ENCODE data around the gene TEAD3. TPM values are rescaled to one million over a fixed set of nuclear protein-coding genes. Genes with fewer than 3 reads are reported as not detected.

The TEAD3 gene
- total RNA-seq, 1 donor from 2014 or later, result 28.0 TPM

DNA sequence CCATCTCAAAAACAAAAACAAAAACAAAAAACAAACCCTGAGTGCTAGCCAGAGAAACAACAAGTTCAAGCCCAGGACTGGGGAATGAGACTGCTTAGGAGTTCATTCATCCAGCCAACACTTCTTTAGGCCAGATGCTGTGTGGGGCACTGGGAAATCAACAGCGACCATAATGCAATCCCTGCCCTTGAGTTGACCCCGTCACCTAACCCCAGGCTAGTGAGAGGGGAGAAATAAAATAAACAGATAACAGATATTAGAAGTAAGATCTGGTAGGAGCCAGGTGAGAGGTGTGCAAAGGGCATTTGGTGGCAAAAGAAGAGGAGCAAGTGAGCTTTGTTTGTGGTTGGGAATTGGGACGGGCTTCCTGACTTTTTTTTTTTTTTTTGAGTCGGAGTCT lies 33.6 kb downstream of the TEAD3 start:
- Histone ChIP-seq H3K36me3 (peaks cover 21% of the 10 kb centered on the region), H3K9me3 (replicated peaks) (no peaks in the 10 kb centered on the region), H3K4me3 (no peak overlapping the region), H3K27ac (replicated peaks) (no peak overlapping the region), H3K4me1 (peaks cover 7% of the 10 kb centered on the region), H3K27me3 (ENCODE audit: low read depth) (no peaks in the 10 kb centered on the region)
- intact Hi-C loops (cut with micrococcal nuclease), result no loop called here
- no peak for DNase-seq
- TF ChIP-seq, protein P1, sequence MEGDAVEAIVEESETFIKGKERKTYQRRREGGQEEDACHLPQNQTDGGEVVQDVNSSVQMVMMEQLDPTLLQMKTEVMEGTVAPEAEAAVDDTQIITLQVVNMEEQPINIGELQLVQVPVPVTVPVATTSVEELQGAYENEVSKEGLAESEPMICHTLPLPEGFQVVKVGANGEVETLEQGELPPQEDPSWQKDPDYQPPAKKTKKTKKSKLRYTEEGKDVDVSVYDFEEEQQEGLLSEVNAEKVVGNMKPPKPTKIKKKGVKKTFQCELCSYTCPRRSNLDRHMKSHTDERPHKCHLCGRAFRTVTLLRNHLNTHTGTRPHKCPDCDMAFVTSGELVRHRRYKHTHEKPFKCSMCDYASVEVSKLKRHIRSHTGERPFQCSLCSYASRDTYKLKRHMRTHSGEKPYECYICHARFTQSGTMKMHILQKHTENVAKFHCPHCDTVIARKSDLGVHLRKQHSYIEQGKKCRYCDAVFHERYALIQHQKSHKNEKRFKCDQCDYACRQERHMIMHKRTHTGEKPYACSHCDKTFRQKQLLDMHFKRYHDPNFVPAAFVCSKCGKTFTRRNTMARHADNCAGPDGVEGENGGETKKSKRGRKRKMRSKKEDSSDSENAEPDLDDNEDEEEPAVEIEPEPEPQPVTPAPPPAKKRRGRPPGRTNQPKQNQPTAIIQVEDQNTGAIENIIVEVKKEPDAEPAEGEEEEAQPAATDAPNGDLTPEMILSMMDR (IDR thresholded peaks at IDR 0.05; ENCODE audit: borderline replicate concordance), result no peak

GRCh38 chr6:35461270-35461669 lies 35.6 kb downstream of the TEAD3 start:
- no peaks in the 10 kb centered on the region for H3K9me3 ChIP-seq (replicated peaks)
- peaks cover 23% of the 10 kb centered on the region for H3K36me3 ChIP-seq
- no peak for DNase-seq
- no peaks in the 10 kb centered on the region for H3K4me1 ChIP-seq
- TF ChIP-seq, protein P1 (IDR thresholded peaks at IDR 0.05; ENCODE audit: borderline replicate concordance), result no peak
- H3K27ac ChIP-seq (replicated peaks), result no peak overlapping the region
- H3K4me3 ChIP-seq, result no peak overlapping the region
- intact Hi-C loops (cut with micrococcal nuclease), result no loop called here
- no peaks in the 10 kb centered on the region for H3K27me3 ChIP-seq (ENCODE audit: low read depth)

DNA sequence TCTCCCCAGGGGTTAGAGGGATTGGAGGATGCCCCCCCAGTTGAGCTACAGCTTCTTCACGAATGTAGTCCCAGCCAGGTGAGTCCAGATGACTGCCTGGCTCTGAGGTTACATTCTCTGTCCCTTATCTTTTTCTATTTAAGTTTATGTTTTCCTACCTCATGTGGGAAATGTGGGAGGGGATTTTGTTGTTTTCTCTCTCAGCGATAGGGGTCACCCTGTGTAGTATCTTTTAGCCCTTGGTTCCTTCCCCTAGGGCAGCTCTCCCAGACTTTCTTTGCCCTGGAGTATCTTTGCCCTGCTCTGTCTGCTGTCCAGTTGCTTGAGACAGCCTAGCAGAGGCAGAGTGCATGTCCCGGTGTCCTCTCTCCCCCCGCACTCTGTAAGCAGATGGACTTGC lies 39.0 kb downstream of the TEAD3 start:
- no peaks in the 10 kb centered on the region for H3K27me3 ChIP-seq (ENCODE audit: low read depth)
- no peak overlapping the region for H3K27ac ChIP-seq (replicated peaks)
- DNase-seq, result no peak
- peaks cover 28% of the 10 kb centered on the region for H3K36me3 ChIP-seq
- intact Hi-C loops (cut with micrococcal nuclease), result no loop called here
- no peaks in the 10 kb centered on the region for H3K9me3 ChIP-seq (replicated peaks)
- TF ChIP-seq, protein P1 (IDR thresholded peaks at IDR 0.05; ENCODE audit: borderline replicate concordance), result no peak
- peaks cover 24% of the 10 kb centered on the region for H3K4me1 ChIP-seq
- H3K4me3 ChIP-seq, result no peak overlapping the region

- H3K4me1 ChIP-seq, result peaks cover 41% of the 10 kb centered on the region
- H3K36me3 ChIP-seq, result peaks cover 12% of the 10 kb centered on the region
- TF ChIP-seq, protein P1 (IDR thresholded peaks at IDR 0.05; ENCODE audit: borderline replicate concordance), result no peak
- peak overlapping the region; percentile 51 for H3K27ac ChIP-seq (replicated peaks)
- intact Hi-C loops (cut with micrococcal nuclease), result no loop called here
- no peaks in the 10 kb centered on the region for H3K27me3 ChIP-seq (ENCODE audit: low read depth)
- no peak for DNase-seq
- no peaks in the 10 kb centered on the region for H3K9me3 ChIP-seq (replicated peaks)
- no peak overlapping the region for H3K4me3 ChIP-seq
These were observed 42.3 kb downstream of the TEAD3 start for GRCh38 chr6:35454391-35455110.

- TF ChIP-seq, protein P1 (IDR thresholded peaks at IDR 0.05; ENCODE audit: borderline replicate concordance), result no peak
- Histone ChIP-seq H3K36me3 (peaks cover 7% of the 10 kb centered on the region), H3K4me1 (peaks cover 41% of the 10 kb centered on the region), H3K4me3 (peak overlapping the region; percentile 78), H3K27me3 (ENCODE audit: low read depth) (no peaks in the 10 kb centered on the region), H3K27ac (replicated peaks) (peak overlapping the region; percentile 87), H3K9me3 (replicated peaks) (no peaks in the 10 kb centered on the region)
- intact Hi-C loops (cut with micrococcal nuclease), result no loop called here
- DNase-seq, result no peak
These were observed 43.6 kb downstream of the TEAD3 start for GRCh38 chr6:35453236-35453635.
